Memory B cell (primary cell): ENCODE measurements around the gene PRELP.

Source experiments
- ATAC-seq: fragments of 150-1000 bp; cut with Tn5 transposase; 2 replicates; pipeline ENCODE4 v1.10.0; 2021; ENCODE audit warnings: low read depth, mild to moderate bottlenecking, moderate library complexity
- DNase-seq, 2 donors: peaks; one replicate each; pipeline ENCODE4 v3.0.0; 2022; ENCODE audit warnings: low spot score in 2 of 2
- H3K27ac Mint-ChIP-seq: one replicate; pipeline ENCODE4 v1.8.0; 2022; ENCODE audit warnings: mild to moderate bottlenecking, moderate library complexity, mixed read lengths
- H3K27me3 Mint-ChIP-seq: one replicate; pipeline ENCODE4 v1.8.0; 2022; ENCODE audit warnings: mixed read lengths
- H3K36me3 Mint-ChIP-seq: one replicate; pipeline ENCODE4 v1.8.0; 2022; ENCODE audit warnings: mild to moderate bottlenecking, mixed read lengths
- H3K4me1 Mint-ChIP-seq: one replicate; pipeline ENCODE4 v1.8.0; 2022; ENCODE audit warnings: mixed read lengths
- H3K4me3 Mint-ChIP-seq: one replicate; pipeline ENCODE4 v1.8.0; 2022; ENCODE audit warnings: mild to moderate bottlenecking, moderate library complexity, mixed read lengths
- H3K9me3 Mint-ChIP-seq: one replicate; pipeline ENCODE4 v1.8.0; 2022; ENCODE audit warnings: mixed read lengths

The PRELP gene

GRCh38 chr1:203537806-203538464 is 62.3 kb downstream of the PRELP start:
- H3K9me3 Mint-ChIP-seq = no peaks in the 10 kb centered on the region
- no peak overlapping the region for H3K27ac Mint-ChIP-seq
- no peaks in the 10 kb centered on the region for H3K4me1 Mint-ChIP-seq
- no peak for ATAC-seq
- H3K27me3 Mint-ChIP-seq = peaks cover 9% of the 10 kb centered on the region
- H3K36me3 Mint-ChIP-seq = no peaks in the 10 kb centered on the region
- H3K4me3 Mint-ChIP-seq = no peak overlapping the region
- no peak for DNase-seq

DNA sequence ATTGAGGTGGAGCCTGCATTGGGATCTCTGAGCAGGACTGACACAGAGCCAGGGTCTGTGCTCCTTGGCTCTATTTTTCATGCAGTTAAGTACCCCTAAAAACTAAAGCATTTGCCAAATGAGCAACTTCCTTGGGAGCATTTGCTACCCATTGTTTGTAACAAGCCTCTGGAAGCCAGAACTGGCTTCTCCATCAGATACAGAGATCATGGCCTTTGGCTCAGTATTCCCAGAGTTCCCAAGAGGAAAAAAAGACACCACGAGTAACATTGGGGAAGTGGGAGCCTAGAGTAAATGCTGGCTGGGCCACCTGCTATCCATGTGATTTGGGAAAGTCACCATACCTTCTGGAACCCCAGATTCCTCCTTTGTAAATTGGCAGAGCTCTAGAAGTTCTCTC is 63.1 kb downstream of the PRELP start:
- Mint-ChIP-seq H3K27ac (no peak overlapping the region), H3K4me1 (no peaks in the 10 kb centered on the region), H3K4me3 (no peak overlapping the region), H3K27me3 (peaks cover 9% of the 10 kb centered on the region), H3K9me3 (no peaks in the 10 kb centered on the region), H3K36me3 (no peaks in the 10 kb centered on the region)
- no peak for DNase-seq
- ATAC-seq = no peak

GRCh38 chr1:203539831-203540546 is 64.4 kb downstream of the PRELP start:
- ATAC-seq (no peak), DNase-seq (no peak)
- Mint-ChIP-seq H3K36me3 (no peaks in the 10 kb centered on the region), H3K4me1 (no peaks in the 10 kb centered on the region), H3K27ac (no peak overlapping the region), H3K9me3 (no peaks in the 10 kb centered on the region), H3K4me3 (no peak overlapping the region), H3K27me3 (peaks cover 7% of the 10 kb centered on the region)
